Regular cardiac myocyte (primary cell): ENCODE measurements around the gene APOOL. TPM values are rescaled to one million over a fixed set of nuclear protein-coding genes. Genes with fewer than 3 reads are reported as not detected.

Experiments used
- total RNA-seq: library from RNA; depleted of rRNA; stranded (reverse); fragments of >200 nt; gene quantifications from 2 replicates; pipeline ENCODE4 v1.2.3, GENCODE V29; 2014

APOOL gene
- 8.1 and 9.0 TPM in 2 replicates for total RNA-seq

GRCh38 chrX:85003655-85004244, at the start of gene APOOL:
APOOL (plus strand) TSS chrX:85003877; CDS start chrX:85003913, 36 bp downstream.

Other genes with a start within 250 kb of the APOOL start
- gene SATL1, start 239.9 kb downstream of the APOOL start, total RNA-seq: not detected in 2 replicates
- gene ZNF711, start 240.1 kb downstream of the APOOL start, total RNA-seq: 0.28 and 0.38 TPM in 2 replicates